ENCODE measurements around the gene PHLDB3. TPM values are rescaled to one million over a fixed set of nuclear protein-coding genes. Genes with fewer than 3 reads are reported as not detected.
A peak's percentile ranks its signal among the peaks of the same experiment; 100 is the strongest.
"Not testable (repeated sequence)": the region's sequence is repeated elsewhere in the genome, so short reads cannot be mapped to it uniquely, and the experiment has no call there.

Gene PHLDB3
- total and polyA plus RNA-seq, 10 donors: 8.0 to 23.0 (median 16.1) TPM

DNA sequence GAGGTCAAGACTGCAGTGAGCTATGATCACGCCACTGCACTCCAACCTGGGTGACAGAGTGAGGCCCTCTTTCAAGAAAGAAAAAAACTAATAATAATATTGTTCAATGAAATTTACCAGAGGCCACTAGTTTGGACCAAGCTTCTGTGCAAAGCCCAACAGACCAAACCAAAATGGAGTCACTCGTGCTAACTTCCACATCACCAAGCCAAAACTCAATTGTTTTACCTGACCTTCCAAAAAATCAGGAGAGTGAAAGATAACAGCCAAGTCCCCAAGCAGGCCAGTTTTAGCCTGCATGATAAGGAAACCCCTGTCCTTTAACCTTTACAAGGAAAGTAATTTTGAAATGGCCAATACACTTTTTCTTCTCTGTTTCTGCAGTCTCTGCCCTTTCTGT is 59.1 kb downstream of the PHLDB3 start:
- no peak overlapping the region for H3K4me3 ChIP-seq
- no peak overlapping the region for H3K27ac ChIP-seq
- no peak for DNase-seq
- TF ChIP-seq, protein P1, sequence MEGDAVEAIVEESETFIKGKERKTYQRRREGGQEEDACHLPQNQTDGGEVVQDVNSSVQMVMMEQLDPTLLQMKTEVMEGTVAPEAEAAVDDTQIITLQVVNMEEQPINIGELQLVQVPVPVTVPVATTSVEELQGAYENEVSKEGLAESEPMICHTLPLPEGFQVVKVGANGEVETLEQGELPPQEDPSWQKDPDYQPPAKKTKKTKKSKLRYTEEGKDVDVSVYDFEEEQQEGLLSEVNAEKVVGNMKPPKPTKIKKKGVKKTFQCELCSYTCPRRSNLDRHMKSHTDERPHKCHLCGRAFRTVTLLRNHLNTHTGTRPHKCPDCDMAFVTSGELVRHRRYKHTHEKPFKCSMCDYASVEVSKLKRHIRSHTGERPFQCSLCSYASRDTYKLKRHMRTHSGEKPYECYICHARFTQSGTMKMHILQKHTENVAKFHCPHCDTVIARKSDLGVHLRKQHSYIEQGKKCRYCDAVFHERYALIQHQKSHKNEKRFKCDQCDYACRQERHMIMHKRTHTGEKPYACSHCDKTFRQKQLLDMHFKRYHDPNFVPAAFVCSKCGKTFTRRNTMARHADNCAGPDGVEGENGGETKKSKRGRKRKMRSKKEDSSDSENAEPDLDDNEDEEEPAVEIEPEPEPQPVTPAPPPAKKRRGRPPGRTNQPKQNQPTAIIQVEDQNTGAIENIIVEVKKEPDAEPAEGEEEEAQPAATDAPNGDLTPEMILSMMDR (IDR thresholded peaks at IDR 0.05 in 8 of 11, conservative IDR thresholded peaks at IDR 0.05 in 3 of 11): no peak
- TF ChIP-seq POLR2AphosphoS5 (IDR thresholded peaks at IDR 0.05) (no peak), POLR2A (IDR thresholded peaks at IDR 0.05) (no peak)
- H3K4me1 ChIP-seq: peaks cover 0 to 17% (median 7%) of the 10 kb centered on the region in 6 donors
- H3K9me3 ChIP-seq: no peaks in the 10 kb centered on the region
- WGBS, 5 donors: 92 to 96% (median 93%) methylated on average over 2 of the region's 2 CpGs
- no peaks in the 10 kb centered on the region for H3K27me3 ChIP-seq (replicated peaks in 1 of 7)
- no peaks in the 10 kb centered on the region for H3K36me3 ChIP-seq
- intact Hi-C loops (cut with DNase I; ENCODE audit: low total_unique reads): no loop called here

DNA sequence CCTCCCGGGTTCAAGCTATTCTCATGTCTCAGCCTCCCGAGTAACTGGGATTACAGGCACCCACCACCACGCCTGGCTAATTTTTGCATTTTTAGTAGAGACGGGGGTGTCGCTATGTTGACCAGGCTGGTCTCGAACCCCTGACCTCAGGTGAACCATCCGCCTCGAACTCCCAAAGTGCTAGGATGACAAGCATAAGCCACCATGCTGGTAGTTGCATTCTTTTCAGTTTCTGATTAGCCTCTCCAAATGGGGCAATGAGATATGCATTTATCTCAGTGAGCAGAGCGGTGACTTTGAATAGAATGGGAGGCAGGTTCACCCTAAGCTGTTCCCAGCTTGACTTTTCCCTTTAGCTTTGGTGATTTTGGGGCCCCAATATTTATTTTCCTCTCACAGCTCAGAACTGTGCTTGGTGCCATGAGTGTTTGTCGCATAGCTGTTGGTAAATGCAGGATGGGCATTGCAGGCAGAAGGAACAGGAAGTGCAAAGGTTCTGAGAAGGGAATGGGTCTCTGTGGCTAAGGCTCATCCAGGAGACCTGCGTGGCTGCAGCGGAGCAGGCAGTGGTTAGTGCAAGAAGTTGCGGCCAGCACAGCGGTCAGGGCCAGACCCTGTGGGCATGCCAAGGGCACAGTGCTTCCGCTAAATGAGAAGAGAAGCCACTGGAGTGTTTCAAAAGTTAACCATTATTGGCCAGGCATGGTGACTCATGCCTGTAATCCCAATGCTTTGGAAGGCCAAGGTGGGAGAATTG is 59.8 kb downstream of the PHLDB3 start:
- no peaks in the 10 kb centered on the region for H3K27me3 ChIP-seq (replicated peaks in 1 of 7)
- WGBS, 5 donors: 77 to 86% (median 85%) methylated on average over 15 of the region's 15 CpGs
- no peak overlapping the region for H3K27ac ChIP-seq
- DNase-seq: peak; percentile 24
- H3K4me1 ChIP-seq: peaks cover 0 to 16% (median 7%) of the 10 kb centered on the region in 6 donors
- TF ChIP-seq POLR2A (IDR thresholded peaks at IDR 0.05) (no peak), POLR2AphosphoS5 (IDR thresholded peaks at IDR 0.05) (no peak)
- TF ChIP-seq, protein P1 (IDR thresholded peaks at IDR 0.05 in 8 of 11, conservative IDR thresholded peaks at IDR 0.05 in 3 of 11): no peak
- H3K4me3 ChIP-seq: no peak overlapping the region
- intact Hi-C loops (cut with DNase I; ENCODE audit: low total_unique reads): no loop called here
- no peaks in the 10 kb centered on the region for H3K9me3 ChIP-seq
- no peaks in the 10 kb centered on the region for H3K36me3 ChIP-seq

DNA sequence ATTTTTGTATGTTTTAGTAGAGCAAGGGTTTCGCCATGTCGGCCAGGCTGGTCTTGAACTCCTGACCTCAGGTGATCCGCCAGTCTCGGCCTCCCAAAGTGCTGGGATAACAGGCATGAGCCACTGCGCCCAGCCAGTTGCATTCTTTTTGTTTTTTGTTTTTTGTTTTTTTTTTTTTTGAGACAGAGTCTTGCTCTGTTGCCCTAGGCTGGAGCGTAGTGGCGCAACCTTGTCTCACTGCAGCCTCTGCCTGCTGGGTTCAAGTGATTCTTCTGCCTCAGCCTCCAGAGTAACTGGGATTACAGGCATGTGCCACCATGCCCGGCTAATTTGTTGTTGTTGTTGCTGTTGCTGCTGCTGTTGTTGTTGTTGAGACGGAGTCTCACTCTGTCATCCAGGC is 60.5 kb downstream of the PHLDB3 start:
- 87 to 98% (median 96%) methylated on average over 9 of the region's 9 CpGs for WGBS, 5 donors

DNA sequence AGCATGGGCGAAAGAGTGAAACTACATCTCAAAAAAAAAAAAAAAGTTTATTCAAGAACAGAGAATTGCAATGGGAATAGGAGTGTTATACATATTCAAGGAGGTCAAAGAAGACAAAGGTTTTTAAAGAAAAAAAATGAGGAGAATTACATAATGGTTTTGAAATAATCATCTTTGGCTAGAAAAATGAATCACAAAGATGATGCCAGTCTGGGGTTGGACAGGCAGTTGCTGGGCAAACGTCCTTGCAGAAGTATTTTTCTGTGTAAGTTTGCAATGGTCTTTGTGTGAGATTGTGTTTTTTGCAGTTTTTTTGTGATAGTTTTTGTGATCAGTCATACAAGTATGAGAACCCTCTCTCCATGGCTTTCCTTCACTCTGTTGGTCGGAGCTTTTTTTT is 62.8 kb downstream of the PHLDB3 start:
- TF ChIP-seq, protein P1 (IDR thresholded peaks at IDR 0.05 in 8 of 11, conservative IDR thresholded peaks at IDR 0.05 in 3 of 11): no peak
- TF ChIP-seq POLR2A (IDR thresholded peaks at IDR 0.05) (no peak), POLR2AphosphoS5 (IDR thresholded peaks at IDR 0.05) (no peak)
- no peak overlapping the region for H3K27ac ChIP-seq
- no peaks in the 10 kb centered on the region for H3K27me3 ChIP-seq (replicated peaks in 1 of 7)
- DNase-seq: no peak
- intact Hi-C loops (cut with DNase I; ENCODE audit: low total_unique reads): no loop called here
- H3K36me3 ChIP-seq: no peaks in the 10 kb centered on the region
- no peaks in the 10 kb centered on the region for H3K9me3 ChIP-seq
- peaks cover 9 to 32% (median 21%) of the 10 kb centered on the region in 6 donors for H3K4me1 ChIP-seq
- 47 to 84% (median 68%) methylated on average over 3 of the region's 3 CpGs for WGBS, 5 donors
- H3K4me3 ChIP-seq: no peak overlapping the region

More for the DNA sequence above, 60.5 kb downstream of the PHLDB3 start:
- DNase-seq; intact Hi-C loops (cut with DNase I; ENCODE audit: low total_unique reads); H3K27me3 ChIP-seq (replicated peaks in 1 of 7); H3K9me3 ChIP-seq; H3K27ac ChIP-seq; H3K4me3 ChIP-seq; H3K36me3 ChIP-seq: not testable (repeated sequence)
- peaks cover 0 to 23% (median 10%) of the 10 kb centered on the region in 6 donors for H3K4me1 ChIP-seq
